Stimulated activated naive CD8-positive, alpha-beta T cell treated with anti-CD3 and anti-CD28 coated beads, Interleukin-15, amount 100 ng/mL, for 72 hours (primary cell): ENCODE results near the gene IL4I1.

Experiments
- ATAC-seq: fragments of 150-1000 bp; cut with Tn5 transposase; 2 replicates; pipeline ENCODE4 v1.10.0; 2021; ENCODE audit warnings: mild to moderate bottlenecking, moderate library complexity
- DNase-seq, 2 donors: peaks; one replicate each; pipeline ENCODE4 v3.0.0; 2021 to 2022
- H3K27ac Mint-ChIP-seq, 2 donors: one replicate each; pipeline ENCODE4 v1.8.0; 2022; ENCODE audit warnings: mild to moderate bottlenecking in 2 of 2, mixed read lengths in 2 of 2, moderate library complexity in 2 of 2
- H3K27me3 Mint-ChIP-seq: one replicate; pipeline ENCODE4 v1.8.0; 2022; ENCODE audit warnings: mixed read lengths
- H3K4me1 Mint-ChIP-seq: one replicate; pipeline ENCODE4 v1.8.0; 2022; ENCODE audit warnings: mild to moderate bottlenecking, mixed read lengths
- H3K4me3 Mint-ChIP-seq, 2 donors: one replicate each; pipeline ENCODE4 v1.8.0; 2022; ENCODE audit warnings: mild to moderate bottlenecking in 2 of 2, mixed read lengths in 2 of 2, moderate library complexity in 1 of 2
- H3K9me3 Mint-ChIP-seq, 2 donors: one replicate each; pipeline ENCODE4 v1.8.0; 2022; ENCODE audit warnings: mixed read lengths in 2 of 2

Gene IL4I1

GRCh38 chr19:49857838-49858087, 38.9 kb downstream of the IL4I1 start:
- Mint-ChIP-seq H3K4me1 (peaks cover 24% of the 10 kb centered on the region), H3K9me3 (no peaks in the 10 kb centered on the region), H3K27ac (no peak overlapping the region), H3K27me3 (no peaks in the 10 kb centered on the region), H3K4me3 (no peak overlapping the region)
- DNase-seq (no peak), ATAC-seq (no peak)

GRCh38 chr19:49857061-49857837, 39.4 kb downstream of the IL4I1 start:
- DNase-seq = no peak
- Mint-ChIP-seq H3K27ac (no peak overlapping the region), H3K9me3 (no peaks in the 10 kb centered on the region), H3K4me1 (peaks cover 28% of the 10 kb centered on the region), H3K4me3 (no peak overlapping the region), H3K27me3 (no peaks in the 10 kb centered on the region)
- no peak for ATAC-seq

GRCh38 chr19:49856574-49857021, 40.1 kb downstream of the IL4I1 start:
- H3K27me3 Mint-ChIP-seq = no peaks in the 10 kb centered on the region
- DNase-seq (no peak), ATAC-seq (peak; percentile 10)
- no peak overlapping the region for H3K27ac Mint-ChIP-seq
- no peaks in the 10 kb centered on the region for H3K9me3 Mint-ChIP-seq
- peaks cover 34% of the 10 kb centered on the region for H3K4me1 Mint-ChIP-seq
- H3K4me3 Mint-ChIP-seq = no peak overlapping the region

GRCh38 chr19:49855676-49856573, 40.8 kb downstream of the IL4I1 start:
- H3K27me3 Mint-ChIP-seq = no peaks in the 10 kb centered on the region
- ATAC-seq (peak; percentile 4), DNase-seq (no peak)
- no peak overlapping the region for H3K4me3 Mint-ChIP-seq
- H3K9me3 Mint-ChIP-seq = no peaks in the 10 kb centered on the region
- peak overlapping the region in 1 of 2 donors; percentile 34 for H3K27ac Mint-ChIP-seq
- peaks cover 34% of the 10 kb centered on the region for H3K4me1 Mint-ChIP-seq

- peaks cover 0 to 1% of the 10 kb centered on the region in 2 donors for H3K9me3 Mint-ChIP-seq
Observed at GRCh38 chr19:49855277-49855675, 41.4 kb downstream of the IL4I1 start.

GRCh38 chr19:49854378-49855263, 42.1 kb downstream of the IL4I1 start:
- no peak for ATAC-seq
- H3K4me3 Mint-ChIP-seq = no peak overlapping the region
- H3K4me1 Mint-ChIP-seq = peaks cover 42% of the 10 kb centered on the region
- H3K27me3 Mint-ChIP-seq = no peaks in the 10 kb centered on the region
- peaks cover 6 to 8% of the 10 kb centered on the region in 2 donors for H3K9me3 Mint-ChIP-seq
- no peak for DNase-seq
- H3K27ac Mint-ChIP-seq = peak overlapping the region in 1 of 2 donors; percentile 48

More at GRCh38 chr19:49855277-49855675, 41.4 kb downstream of the IL4I1 start:
- H3K4me3 Mint-ChIP-seq = no peak overlapping the region
- ATAC-seq (no peak), DNase-seq (no peak)
- peaks cover 35% of the 10 kb centered on the region for H3K4me1 Mint-ChIP-seq
- H3K27ac Mint-ChIP-seq = peak overlapping the region in 1 of 2 donors; percentile 34
- H3K27me3 Mint-ChIP-seq = no peaks in the 10 kb centered on the region

- H3K4me1 Mint-ChIP-seq = peaks cover 47% of the 10 kb centered on the region
- H3K9me3 Mint-ChIP-seq = peaks cover 10 to 14% of the 10 kb centered on the region in 2 donors
- no peak overlapping the region for H3K4me3 Mint-ChIP-seq
- no peak for DNase-seq
- H3K27me3 Mint-ChIP-seq = no peaks in the 10 kb centered on the region
- no peak for ATAC-seq
- H3K27ac Mint-ChIP-seq = peak overlapping the region in 1 of 2 donors; percentile 92
Observed at GRCh38 chr19:49853852-49854377, 42.8 kb downstream of the IL4I1 start.

GRCh38 chr19:49852631-49853126, 44.0 kb downstream of the IL4I1 start:
- no peaks in the 10 kb centered on the region for H3K27me3 Mint-ChIP-seq
- H3K4me3 Mint-ChIP-seq = peak overlapping the region; percentile 77 to 88
- peaks cover 13 to 15% of the 10 kb centered on the region in 2 donors for H3K9me3 Mint-ChIP-seq
- H3K27ac Mint-ChIP-seq = peak overlapping the region in 1 of 2 donors; percentile 57
- DNase-seq = no peak
- H3K4me1 Mint-ChIP-seq = peaks cover 59% of the 10 kb centered on the region
- ATAC-seq = no peak

GRCh38 chr19:49851456-49852259, 45.0 kb downstream of the IL4I1 start:
- Mint-ChIP-seq H3K27ac (peak overlapping the region; percentile 56 to 57), H3K4me1 (peaks cover 59% of the 10 kb centered on the region), H3K9me3 (peaks cover 13 to 15% of the 10 kb centered on the region in 2 donors), H3K27me3 (no peaks in the 10 kb centered on the region), H3K4me3 (peak overlapping the region; percentile 77 to 88)
- peak; percentile 2 for ATAC-seq
- DNase-seq = no peak

- DNase-seq = peak; percentile 90 to 94
- H3K4me3 Mint-ChIP-seq = peak within 1 kb of the TSS; percentile 89 to 90
Observed at GRCh38 chr19:49850487-49851342, 46.0 kb downstream of the IL4I1 start, which contains the start of gene PTOV1. PTOV1 (plus strand) TSS chr19:49851159.

GRCh38 chr19:49850221-49850486, 46.5 kb downstream of the IL4I1 start:
- H3K27me3 Mint-ChIP-seq = no peaks in the 10 kb centered on the region
- peaks cover 53% of the 10 kb centered on the region for H3K4me1 Mint-ChIP-seq
- DNase-seq (no peak), ATAC-seq (no peak)
- peaks cover 13 to 15% of the 10 kb centered on the region in 2 donors for H3K9me3 Mint-ChIP-seq
- H3K27ac Mint-ChIP-seq = peak overlapping the region; percentile 97
- H3K4me3 Mint-ChIP-seq = peak overlapping the region; percentile 89 to 90

More at GRCh38 chr19:49850487-49851342, 46.0 kb downstream of the IL4I1 start, which contains the start of gene PTOV1:
- Mint-ChIP-seq H3K4me1 (peaks cover 59% of the 10 kb centered on the region), H3K27ac (peak within 1 kb of the TSS; percentile 97), H3K27me3 (no peaks in the 10 kb centered on the region), H3K9me3 (peaks cover 13 to 15% of the 10 kb centered on the region in 2 donors)
- peak; percentile 88 for ATAC-seq

- peaks cover 13 to 15% of the 10 kb centered on the region in 2 donors for H3K9me3 Mint-ChIP-seq
- peak overlapping the region in 1 of 2 donors; percentile 77 for H3K27ac Mint-ChIP-seq
- H3K27me3 Mint-ChIP-seq = no peaks in the 10 kb centered on the region
- H3K4me3 Mint-ChIP-seq = peak overlapping the region; percentile 89 to 90
- H3K4me1 Mint-ChIP-seq = peaks cover 50% of the 10 kb centered on the region
- no peak for ATAC-seq
- no peak for DNase-seq
Observed at GRCh38 chr19:49849433-49850220, 47.1 kb downstream of the IL4I1 start.

- H3K27me3 Mint-ChIP-seq = no peaks in the 10 kb centered on the region
- ATAC-seq = no peak
- peak overlapping the region; percentile 17 to 69 for H3K4me3 Mint-ChIP-seq
- peaks cover 47% of the 10 kb centered on the region for H3K4me1 Mint-ChIP-seq
- DNase-seq = no peak
- no peak overlapping the region for H3K27ac Mint-ChIP-seq
- H3K9me3 Mint-ChIP-seq = peaks cover 13 to 15% of the 10 kb centered on the region in 2 donors
Observed at GRCh38 chr19:49848938-49849337, 47.7 kb downstream of the IL4I1 start.
